ENCODE results near the gene CNOT9.
"Not testable (repeated sequence)": the region's sequence is repeated elsewhere in the genome, so short reads cannot be mapped to it uniquely, and the experiment has no call there.

The CNOT9 gene, protein sequence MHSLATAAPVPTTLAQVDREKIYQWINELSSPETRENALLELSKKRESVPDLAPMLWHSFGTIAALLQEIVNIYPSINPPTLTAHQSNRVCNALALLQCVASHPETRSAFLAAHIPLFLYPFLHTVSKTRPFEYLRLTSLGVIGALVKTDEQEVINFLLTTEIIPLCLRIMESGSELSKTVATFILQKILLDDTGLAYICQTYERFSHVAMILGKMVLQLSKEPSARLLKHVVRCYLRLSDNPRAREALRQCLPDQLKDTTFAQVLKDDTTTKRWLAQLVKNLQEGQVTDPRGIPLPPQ

DNA sequence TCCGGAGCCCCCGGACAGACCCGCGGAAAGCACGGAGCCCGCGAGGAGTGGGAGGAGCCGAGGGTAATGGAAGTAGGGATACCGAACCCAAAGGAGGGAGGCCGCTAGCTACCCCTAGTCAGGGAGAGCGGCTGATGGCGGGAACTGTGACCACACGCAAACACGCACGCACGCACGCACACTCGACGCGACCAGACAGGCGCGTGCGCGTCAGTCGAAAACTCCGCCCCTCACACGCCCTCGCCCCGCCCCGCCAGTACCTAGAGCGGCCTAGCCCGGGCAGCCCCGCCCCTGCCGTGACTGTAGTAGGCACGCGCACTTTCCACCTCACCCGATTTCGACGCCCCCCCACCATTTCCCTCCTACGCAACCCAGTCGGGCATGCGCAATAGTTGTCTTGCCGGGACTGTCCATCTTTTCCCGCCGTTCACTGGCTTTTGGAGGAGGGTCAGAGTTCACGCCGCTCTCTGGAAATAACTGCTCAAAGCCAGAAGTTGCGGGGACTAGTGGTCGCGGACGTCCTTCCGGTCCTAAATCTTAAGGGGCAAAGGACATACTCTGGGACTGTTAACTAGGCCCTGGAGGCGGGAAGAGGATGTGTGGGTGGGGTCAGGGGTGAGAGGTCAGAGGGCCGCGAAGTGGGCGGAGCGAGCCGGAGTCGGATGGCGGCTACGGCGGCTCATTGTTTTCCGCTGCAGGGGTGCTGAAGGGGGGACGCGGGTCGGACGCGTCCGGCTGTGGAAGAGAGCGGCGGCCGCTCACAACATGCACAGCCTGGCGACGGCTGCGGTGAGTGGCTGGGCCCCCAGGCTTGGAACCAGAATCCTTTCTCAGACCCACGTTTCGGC, at the start of gene CNOT9, which contains the start of gene USP37:
CNOT9 (plus strand) TSS at position 650 of the 848 bp plus-strand sequence; CDS start at position 766, 116 bp downstream.
USP37 (minus strand) TSS at position 162 of the 848 bp plus-strand sequence. CDS start 9,698 bp downstream, outside the sequence.
- DNase-seq (ENCODE audit: low read depth in 2 of 3, low spot score in 1 of 3), result peak; percentile 100

DNA sequence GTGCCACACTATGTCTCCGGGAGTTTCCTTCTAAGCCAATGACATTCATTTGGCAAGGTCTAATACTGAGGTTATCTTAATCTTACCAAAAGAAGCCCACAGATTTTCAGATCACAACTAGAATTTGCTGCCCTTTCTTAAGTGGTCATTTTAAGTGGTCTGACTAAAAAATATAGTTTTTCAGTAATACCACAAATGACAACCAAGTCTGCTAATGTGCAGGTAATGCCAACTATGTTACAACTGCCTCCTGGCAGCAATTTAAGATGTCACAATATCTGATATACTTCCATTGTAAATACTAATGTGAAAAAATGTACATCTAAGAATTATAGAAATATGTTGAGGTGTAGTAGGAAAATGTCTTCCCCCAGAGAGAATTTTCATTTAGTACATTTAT, 49.8 kb upstream of the CNOT9 start:
- DNase-seq (ENCODE audit: low read depth in 2 of 3, low spot score in 1 of 3), result no peak

DNA sequence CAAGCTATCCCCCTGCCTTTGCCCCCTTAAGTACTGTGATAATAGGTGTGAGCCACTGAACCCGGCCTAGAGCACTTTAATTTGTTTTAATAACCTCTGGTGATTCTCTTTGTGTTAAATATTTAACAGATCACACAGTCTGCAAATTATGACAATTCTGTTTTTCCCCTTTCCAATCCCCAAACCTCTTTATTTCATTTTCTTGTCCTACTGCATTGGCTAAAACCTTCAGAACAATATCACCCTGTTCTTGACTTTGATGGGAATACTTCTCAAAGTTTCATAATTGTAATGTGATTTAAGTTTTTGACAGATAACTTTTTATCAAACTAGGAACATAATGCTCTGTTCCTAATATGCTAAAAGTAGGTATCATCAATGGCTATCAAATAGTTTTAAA, 45.0 kb upstream of the CNOT9 start:
- no peak for DNase-seq (ENCODE audit: low read depth in 2 of 3, low spot score in 1 of 3)

DNA sequence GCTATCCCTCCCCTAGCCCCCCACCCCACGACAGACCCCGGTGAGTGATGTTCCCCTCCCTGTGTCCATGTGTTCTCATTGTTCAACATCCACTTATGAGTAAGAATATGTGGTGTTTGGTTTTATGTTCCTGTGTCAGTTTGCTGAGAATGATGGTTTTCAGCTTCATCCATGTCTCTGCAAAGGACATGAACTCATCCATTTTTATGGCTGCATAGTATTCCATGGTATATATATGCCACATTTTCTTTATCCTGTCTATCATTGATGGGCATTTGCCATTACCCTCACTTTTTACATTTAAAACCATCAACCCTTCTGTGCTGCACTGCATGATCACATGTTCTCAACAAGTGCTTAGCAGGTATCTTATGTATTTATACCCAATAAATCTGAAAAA, 40.2 kb upstream of the CNOT9 start:
- not testable (repeated sequence) for DNase-seq (ENCODE audit: low read depth in 2 of 3, low spot score in 1 of 3)

DNA sequence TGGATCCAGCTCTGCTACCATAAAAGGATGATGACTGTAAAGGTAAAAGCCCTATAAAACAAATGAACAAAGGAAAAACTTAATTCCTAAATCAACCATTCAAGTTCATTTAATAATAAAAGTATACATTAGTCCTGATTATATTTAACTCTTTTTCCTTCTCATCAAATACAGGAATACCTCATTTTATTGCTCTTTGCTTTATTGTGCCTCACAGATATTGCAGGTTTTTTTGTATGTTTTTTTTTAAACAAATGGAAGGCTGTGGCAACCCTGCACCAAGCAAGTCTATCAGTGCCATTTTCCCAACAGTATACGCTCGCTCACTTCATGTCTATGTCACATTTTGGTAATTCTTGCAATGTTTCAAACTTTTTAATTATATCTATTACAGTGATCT, 38.6 kb upstream of the CNOT9 start:
- no peak for DNase-seq (ENCODE audit: low read depth in 2 of 3, low spot score in 1 of 3)

DNA sequence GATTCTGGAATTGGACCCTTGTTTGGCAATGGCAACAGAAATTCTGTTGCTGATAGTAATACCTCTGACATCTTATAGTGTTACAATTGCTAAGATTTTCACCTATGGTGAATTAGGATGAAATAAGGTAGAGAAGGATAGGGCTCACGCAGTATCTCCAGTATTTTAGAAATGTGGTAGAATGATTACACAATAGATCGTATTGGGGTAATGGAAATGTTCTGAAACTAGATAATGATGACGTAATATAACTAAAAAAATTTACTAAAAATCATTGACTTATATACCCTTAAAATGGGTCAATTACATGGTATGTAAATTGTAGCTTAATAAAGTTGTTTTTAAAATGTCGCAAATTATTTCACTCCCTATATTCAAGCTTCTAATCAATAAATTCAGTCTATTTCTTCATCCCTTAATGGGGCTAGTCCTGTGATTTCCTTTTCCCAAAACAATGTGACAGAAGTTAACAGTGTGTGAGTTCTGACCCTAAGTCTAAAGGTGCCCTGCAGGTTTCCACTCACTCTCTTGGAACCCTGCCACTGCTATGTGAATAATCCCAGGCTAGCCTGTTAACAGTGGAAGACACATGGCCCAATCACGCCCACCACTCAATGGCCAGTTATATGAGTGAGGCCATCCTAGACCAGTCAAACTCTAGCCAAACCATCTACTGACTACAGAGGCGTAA, 31.7 kb upstream of the CNOT9 start:
- DNase-seq (ENCODE audit: low read depth in 2 of 3, low spot score in 1 of 3), result no peak

DNA sequence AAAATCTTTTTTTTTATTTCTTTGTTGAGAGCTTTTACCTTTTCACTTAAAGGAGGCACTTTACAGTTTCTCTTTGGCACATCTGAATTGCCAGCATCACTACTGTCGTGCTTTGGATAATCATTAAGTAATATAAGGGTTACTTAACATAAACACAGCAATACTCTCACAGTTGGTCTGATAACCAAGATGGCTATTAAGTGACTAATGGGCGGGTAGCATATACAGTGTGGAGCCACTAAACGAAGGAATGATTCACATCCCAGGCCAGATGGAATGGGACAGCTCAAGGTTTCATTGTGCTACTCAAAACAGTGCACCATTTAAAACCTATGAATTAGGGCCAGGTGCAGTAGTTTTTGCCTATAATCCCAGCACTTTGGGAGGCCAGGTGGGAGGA, 28.6 kb upstream of the CNOT9 start:
- DNase-seq (ENCODE audit: low read depth in 2 of 3, low spot score in 1 of 3), result no peak

DNA sequence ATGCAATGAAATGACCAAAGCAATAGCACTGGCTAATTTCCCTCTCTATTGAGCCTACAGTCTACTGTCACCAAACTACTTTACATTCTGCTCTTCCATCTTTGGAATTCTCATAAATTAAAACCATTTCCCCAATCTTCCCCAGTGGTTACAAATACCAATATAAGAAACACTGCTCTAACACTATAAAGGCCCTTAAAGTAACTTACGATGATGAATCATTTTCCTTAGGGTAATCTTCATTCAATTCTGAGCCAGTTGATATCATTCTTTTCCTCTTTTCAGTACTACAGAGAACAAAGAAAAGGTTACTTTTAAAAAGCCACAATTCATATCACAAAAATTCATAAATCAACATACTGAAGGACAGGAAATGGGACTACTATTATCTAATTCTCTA, 22.6 kb upstream of the CNOT9 start:
- DNase-seq (ENCODE audit: low read depth in 2 of 3, low spot score in 1 of 3), result no peak

DNA sequence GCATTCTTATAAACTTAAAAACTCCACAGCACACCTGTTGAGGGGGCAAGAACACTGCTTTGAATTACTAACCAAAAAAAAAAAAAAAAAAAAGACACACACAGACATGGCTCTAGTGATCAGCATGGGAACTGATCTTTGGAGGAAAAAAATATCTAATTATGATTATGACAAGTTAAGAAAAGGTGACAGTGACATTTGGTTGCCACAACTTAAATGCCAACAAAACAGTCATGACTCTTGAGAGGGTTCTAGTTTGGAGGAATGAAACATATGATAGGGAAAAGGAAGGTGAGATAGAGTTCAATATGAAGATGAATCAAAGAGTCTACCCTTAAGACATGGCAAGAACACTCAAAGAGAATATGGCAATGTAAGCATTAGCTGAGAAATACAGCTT, 21.1 kb upstream of the CNOT9 start:
- DNase-seq (ENCODE audit: low read depth in 2 of 3, low spot score in 1 of 3), result no peak

DNA sequence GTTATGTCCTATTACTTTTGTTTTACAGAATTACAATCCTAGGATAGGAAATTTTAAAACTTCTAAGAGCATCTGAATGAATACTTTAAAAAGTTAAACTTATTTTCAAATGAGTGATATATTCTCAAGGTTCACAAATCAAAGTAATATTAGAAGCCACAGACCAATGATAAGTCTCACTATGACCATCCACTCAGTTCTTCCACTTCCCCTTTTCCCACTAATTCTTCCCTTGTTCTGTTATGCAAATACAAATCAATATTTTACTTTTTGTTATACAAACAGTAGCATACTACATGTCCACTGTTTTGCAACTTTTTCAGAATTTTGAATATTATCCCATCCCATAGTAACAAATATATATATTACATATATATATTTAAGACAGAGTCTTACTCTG, 20.7 kb upstream of the CNOT9 start:
- DNase-seq (ENCODE audit: low read depth in 2 of 3, low spot score in 1 of 3), result no peak

DNA sequence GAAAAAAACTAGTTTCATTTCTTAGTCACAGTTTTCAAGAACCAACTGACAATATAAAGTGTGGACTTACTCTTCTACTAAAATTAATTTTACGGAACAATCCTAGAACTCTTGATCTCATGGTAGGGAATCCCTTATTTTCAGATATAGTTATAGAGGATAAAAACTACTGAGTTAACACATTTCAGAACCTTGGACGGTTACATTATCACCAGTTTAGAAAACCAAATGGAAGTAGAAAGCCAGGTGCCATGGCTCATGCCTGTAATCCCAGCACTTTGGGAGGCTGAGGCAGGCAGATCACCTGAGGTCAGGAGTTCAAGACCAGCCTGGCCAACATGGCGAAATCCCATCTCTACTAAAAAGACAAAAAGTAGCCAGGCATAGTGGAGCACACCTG, 14.4 kb upstream of the CNOT9 start:
- DNase-seq (ENCODE audit: low read depth in 2 of 3, low spot score in 1 of 3), result not testable (repeated sequence)

DNA sequence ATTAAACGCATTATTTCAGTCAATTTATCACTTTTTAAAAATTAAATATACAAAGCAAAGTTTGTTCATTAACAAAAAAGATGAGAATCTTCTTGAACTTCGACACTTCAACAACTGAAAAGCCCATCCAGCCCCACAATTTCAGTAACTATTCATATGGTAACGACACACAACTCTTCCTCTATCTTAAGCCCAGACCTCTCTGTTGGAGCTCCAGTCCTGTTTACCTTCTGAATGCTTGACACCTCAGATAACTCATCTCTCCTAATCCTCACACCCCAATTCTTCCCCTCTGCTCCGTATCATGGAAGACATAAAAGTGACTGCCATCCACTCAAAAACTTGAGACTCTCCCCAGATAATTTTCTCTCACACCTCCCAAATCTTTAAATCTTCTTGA, 13.1 kb upstream of the CNOT9 start:
- no peak for DNase-seq (ENCODE audit: low read depth in 2 of 3, low spot score in 1 of 3)

DNA sequence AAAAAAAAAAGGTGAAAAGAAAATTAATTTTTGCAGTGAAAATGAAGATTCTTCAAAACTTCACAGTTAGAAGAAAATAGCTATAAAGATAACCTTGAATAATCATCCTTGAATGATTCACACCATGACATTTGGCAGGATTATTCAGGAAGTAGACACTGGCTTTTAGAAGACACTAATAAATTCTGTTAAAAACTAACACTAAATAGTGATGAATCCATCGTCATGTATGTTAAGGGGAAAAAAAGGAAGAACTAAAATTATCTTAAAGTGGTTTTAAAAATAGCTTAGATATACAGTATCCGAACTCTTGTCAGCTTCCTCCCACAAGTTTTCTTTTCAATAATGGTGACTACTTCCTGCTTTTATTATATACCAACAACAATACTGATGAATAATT, 10.7 kb upstream of the CNOT9 start:
- no peak for DNase-seq (ENCODE audit: low read depth in 2 of 3, low spot score in 1 of 3)

DNA sequence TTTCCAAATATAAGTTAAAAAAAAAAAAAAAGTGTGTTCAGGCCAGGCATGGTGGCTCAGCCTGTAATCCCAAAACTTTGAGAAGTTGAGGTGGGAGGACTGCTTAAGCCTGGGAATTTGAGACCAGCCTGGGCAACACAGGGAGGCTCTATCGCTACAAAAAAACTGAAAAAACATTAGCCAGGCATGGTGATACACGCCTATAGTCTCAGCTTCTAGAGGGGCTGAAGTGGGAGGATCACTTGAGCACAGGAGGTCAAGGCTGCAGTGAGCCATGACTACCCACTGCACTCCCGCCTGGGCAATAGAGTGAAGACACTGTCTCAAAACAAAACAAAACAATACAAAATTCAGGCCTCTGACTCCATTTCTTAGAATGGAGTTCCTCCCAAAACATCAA, 9.7 kb upstream of the CNOT9 start:
- no peak for DNase-seq (ENCODE audit: low read depth in 2 of 3, low spot score in 1 of 3)

DNA sequence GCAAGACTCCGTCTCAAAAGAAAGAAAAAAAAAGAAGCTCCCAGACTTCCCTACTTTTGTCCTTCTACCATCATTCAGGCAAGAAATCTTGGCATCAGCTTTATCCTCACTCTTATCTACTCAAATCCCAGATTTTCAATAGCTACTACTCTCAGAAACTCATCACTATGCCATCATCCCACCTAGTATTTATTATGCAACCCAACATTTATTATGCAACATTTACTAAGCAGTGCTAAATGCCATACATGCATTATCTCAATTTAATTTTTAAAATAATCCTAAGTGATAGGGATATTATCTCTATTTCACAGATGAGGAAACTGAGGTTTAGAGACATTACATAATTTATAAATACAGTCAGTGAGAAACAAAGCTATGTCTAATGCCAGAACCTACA, 4.6 kb upstream of the CNOT9 start:
- DNase-seq (ENCODE audit: low read depth in 2 of 3, low spot score in 1 of 3), result no peak

DNA sequence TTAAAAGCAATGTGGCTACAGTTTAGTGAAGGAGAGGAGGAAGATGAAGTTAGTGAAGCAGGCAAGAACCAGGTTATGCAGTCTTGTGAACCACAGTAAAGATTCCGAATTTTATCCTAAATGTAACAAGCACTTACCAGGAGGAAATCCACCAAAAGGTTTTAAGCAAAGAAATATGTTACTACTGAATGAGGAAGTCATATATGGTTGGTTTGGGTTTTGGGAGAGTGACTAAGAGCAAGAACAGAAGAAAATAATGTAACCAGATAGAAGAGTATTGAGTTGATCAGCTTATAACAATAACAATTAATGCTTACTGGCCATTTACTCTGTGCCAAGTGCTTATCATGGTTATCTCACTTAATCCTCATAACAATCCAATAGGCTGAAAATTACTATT, 2.3 kb upstream of the CNOT9 start:
- no peak for DNase-seq (ENCODE audit: low read depth in 2 of 3, low spot score in 1 of 3)

DNA sequence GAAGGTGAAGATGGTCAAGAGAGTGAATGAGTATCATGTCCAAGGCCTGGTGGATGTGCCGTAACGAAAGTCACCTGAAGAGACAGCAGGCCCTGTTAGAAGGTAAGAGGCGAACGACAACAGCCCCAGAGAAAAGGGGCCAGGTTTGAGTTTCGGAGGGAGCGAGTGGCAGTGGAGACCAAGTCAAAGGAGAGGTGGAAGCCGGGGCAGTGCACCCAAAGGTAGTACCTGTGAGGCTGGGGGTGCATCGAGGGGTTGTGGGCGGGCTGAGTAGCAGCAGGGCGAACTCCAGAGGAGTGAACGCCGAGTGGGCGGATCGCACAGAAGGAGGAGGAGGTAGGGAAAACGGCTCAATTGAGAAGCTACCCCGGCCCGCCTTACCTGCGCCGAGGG, 846 bp upstream of the CNOT9 start:
- DNase-seq (ENCODE audit: low read depth in 2 of 3, low spot score in 1 of 3), result no peak

DNA sequence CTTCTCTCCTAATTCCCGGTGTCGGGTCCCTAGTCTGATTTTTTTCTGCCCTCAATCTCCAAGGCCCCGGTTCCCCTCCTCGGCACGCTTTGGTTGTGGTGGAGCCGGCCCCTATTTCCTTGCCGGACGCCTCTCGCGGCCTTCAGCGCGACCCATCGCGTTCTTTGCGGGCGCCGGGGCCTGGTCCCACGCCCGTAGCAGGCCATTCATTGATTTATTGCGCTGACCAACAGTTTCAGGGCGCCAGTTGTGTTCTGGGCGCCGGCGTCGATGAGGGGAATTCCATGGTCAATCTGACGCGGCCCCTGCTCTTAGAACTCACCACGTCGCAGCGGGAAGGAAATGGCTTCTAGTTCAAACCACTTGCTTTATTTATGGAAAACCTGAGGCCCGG, 396 bp downstream of the CNOT9 start:
- peak; percentile 26 to 62 (median 43) for DNase-seq (ENCODE audit: low read depth in 2 of 3, low spot score in 1 of 3)

DNA sequence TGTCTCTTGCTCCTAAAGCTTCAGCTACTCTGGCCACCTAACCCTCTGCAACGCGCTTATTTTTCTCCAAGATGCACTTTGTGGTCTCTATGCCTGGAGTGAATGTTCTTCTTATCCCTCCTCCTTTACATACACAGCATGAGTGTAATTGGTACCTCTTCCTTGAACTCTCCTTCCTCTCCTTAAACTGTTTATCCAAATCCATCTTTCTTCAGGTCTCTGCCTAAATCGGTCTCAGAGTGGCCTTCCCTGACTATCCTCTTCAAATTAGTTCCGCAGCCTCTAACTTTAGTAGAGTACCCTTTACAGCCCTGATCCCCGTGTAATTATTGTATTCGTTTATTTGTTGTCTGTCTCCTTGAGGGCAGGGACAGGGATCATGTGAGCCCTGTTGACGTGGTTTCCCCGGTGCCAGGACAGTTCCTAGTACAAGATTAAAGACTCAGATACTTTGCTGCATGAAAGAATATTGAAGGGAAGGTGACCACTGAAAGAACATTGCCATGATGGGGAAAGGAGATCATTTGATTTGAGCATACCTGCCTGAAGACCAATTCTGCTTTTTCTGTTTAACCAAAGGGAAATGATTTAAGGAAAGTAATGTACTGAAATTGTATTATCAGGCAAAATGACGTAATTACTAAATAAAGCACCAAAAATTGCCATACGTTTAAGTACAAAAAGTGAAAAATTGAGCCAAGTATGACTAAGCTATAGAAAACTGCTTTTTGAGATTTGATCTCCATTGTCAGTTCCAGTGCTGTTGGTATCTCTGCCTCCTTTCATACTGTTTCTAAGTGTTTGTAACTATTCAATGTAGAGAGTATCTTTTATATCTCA, 1.2 kb downstream of the CNOT9 start:
- no peak for DNase-seq (ENCODE audit: low read depth in 2 of 3, low spot score in 1 of 3)

DNA sequence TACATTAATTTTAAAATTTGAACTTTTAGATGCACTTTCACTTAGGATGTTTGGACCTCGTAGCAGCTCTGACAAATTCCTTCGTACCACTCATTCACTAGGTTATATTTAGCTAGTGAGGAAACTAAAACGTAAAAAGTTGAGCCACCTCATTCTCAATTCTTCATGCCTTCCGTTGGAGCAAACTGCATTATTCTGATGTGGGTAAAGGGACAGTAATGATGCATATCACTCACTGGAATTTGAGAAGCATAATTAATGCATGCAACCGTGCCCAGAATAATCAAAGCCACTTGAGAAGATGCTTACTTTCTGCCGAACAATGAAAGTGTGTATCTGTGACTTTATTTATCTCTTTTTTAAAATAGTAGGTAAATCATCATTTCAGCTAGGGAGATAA, 2.2 kb downstream of the CNOT9 start:
- DNase-seq (ENCODE audit: low read depth in 2 of 3, low spot score in 1 of 3), result no peak

DNA sequence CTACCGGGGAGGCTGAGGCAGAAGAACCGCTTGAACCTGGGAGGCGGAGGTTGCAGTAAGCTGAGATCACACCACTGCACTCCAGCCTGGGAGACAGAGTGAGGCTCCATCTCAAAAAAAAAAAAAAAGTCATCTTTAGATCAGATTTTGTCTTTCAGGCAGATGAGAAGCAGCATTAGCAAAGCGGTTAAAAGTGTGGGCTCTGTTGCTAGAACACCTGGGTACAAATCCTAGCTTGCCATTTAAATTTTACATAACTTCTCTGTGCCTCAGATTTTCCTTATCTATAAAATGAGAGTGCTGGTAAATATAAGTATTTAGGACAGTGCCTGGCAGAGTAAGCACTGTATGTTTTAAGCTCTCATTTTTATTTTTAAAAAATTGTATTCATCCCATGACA, 8.2 kb downstream of the CNOT9 start:
- DNase-seq (ENCODE audit: low read depth in 2 of 3, low spot score in 1 of 3), result no peak
